GM21723 (cell line): ENCODE results near the gene TCEAL1.
"Not testable (repeated sequence)": the region's sequence is repeated elsewhere in the genome, so short reads cannot be mapped to it uniquely, and the experiment has no call there.

Experiments
- ATAC-seq: cut with Tn5 transposase; IDR thresholded peaks from one replicate; pipeline ENCODE4 v1.9.1; 2021; ENCODE audit warnings: mild to moderate bottlenecking, moderate library complexity; ENCODE audit not compliant: unreplicated experiment

TCEAL1 gene

GRCh38 chrX:103631145-103631544 lies 2.4 kb downstream of the TCEAL1 start:
- no peak for ATAC-seq

GRCh38 chrX:103635436-103635835 lies 6.7 kb downstream of the TCEAL1 start:
- ATAC-seq = no peak

- no peak for ATAC-seq
These were observed 9.0 kb downstream of the TCEAL1 start for GRCh38 chrX:103637604-103638338.

GRCh38 chrX:103638479-103639346 lies 9.9 kb downstream of the TCEAL1 start:
- ATAC-seq = not testable (repeated sequence)

- no peak for ATAC-seq
These were observed 11.8 kb downstream of the TCEAL1 start for GRCh38 chrX:103640401-103641155.

- ATAC-seq = no peak
These were observed 15.3 kb downstream of the TCEAL1 start for GRCh38 chrX:103644125-103644524.

GRCh38 chrX:103647630-103648029 lies 18.9 kb downstream of the TCEAL1 start:
- no peak for ATAC-seq

GRCh38 chrX:103651151-103651773 lies 22.5 kb downstream of the TCEAL1 start:
- no peak for ATAC-seq

GRCh38 chrX:103655230-103656000 lies 26.6 kb downstream of the TCEAL1 start:
- not testable (repeated sequence) for ATAC-seq

- ATAC-seq = no peak
These were observed 27.8 kb downstream of the TCEAL1 start for GRCh38 chrX:103656617-103657016.

- not testable (repeated sequence) for ATAC-seq
These were observed 28.3 kb downstream of the TCEAL1 start for GRCh38 chrX:103657066-103657465.

- ATAC-seq = no peak
These were observed 30.1 kb downstream of the TCEAL1 start for GRCh38 chrX:103658681-103659433.

- not testable (repeated sequence) for ATAC-seq
These were observed 30.7 kb downstream of the TCEAL1 start for GRCh38 chrX:103659460-103659859.

GRCh38 chrX:103663981-103664762 lies 35.4 kb downstream of the TCEAL1 start:
- ATAC-seq = no peak

GRCh38 chrX:103666202-103667107 lies 37.7 kb downstream of the TCEAL1 start:
- ATAC-seq = no peak

GRCh38 chrX:103669745-103670144 lies 41.0 kb downstream of the TCEAL1 start:
- ATAC-seq = no peak
